CD4-positive, alpha-beta T cell treated with Interleukin-10 for 1 hour (primary cell): ENCODE results near the gene C22orf31.

Source experiments
- DNase-seq: peaks from one replicate; pipeline ENCODE4 v3.0.0-alpha.2; 2020

C22orf31 gene

DNA sequence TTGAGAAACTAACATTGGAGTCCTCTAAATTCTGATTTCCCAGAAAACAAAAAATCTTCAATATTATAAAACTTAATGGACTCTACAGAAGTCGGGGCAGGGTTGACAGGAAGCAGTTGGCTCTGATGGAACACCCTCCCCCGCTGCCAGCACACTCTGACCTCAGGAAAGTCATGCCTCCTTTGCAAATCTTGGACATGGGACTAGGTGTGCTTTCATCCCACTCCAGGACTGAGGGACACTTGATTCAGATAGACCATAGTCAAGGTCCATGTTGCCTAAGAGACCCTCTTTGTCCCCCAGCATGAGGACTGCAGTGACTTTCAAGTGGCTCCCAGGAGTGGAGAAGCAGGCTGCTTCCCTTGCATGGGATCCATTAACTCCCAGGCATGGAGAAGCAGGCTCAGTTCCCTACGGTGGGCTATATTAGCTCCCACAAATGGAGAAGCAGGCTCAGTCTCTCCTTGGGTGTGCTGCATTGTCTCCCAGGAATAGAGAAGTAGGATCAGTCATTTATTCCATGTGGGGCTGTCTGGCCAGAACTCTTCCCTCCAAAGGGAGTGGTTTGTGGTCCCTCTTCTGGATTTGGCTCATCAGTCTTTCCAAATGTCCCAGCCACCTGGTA, 38.3 kb downstream of the C22orf31 start:
- no peak for DNase-seq

GRCh38 chr22:29022101-29022817, 39.4 kb downstream of the C22orf31 start:
- DNase-seq: no peak

DNA sequence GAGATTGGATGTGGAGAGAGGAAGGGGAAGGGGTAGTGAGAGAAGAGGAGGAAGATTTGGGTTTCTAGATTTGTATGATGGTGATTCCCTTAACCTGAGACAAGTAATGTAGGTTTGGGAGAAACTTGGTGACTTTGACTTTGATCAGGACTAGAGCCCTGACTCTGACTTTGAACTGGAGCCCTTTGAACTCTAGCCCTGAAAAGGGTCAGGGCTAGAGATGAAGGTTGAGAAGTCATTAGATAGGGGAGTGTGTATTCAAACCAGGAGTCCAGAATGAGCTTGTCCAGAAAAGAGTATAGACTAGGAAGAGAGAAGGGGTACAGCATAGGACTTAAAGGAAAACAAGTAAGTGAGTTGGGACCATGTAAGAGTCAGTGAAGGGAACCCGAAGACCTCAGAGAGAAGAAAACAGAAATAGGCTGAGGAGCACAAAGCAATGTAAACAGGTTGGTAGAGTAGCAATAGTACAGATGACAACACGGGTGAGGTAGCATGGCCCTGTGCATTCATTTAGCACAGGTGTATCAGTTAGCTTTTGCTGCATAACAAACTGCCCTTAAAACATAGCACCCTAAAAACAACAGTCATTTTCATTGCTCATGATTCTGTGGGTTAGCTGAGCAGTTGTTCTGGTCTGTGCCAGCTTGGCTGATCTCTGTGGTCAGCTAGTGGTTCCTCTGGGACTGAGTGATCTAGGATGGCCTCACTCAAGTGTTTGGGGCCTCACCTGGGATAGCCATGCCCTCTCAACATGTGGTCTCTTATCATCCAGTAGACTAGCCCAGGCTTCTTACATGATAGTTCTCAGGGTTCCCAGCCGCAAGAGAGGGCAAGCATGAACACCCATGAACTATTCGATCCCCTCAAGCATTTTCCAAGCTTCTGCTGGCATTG, 43.1 kb downstream of the C22orf31 start:
- no peak for DNase-seq

GRCh38 chr22:29016067-29016938, 45.3 kb downstream of the C22orf31 start:
- no peak for DNase-seq

DNA sequence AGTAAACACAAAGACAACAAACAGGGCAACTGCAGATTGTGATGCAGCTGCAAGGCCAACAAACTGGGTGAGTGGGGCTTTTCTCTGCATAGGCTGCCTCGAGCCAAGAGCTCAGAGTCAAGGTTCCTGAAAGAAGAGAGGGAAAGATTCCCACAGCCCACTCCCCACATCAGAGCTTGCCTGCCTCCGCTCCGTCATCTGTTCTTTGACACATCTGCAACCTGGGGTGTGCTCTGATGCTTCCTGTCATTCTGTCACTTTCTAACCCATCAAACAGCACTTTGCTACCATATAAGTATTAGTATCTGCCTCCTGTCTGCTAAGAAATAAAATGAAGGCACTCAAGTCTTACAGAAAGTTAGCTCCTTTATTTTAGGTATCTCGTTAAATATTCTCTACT, 46.9 kb downstream of the C22orf31 start:
- no peak for DNase-seq

GRCh38 chr22:29014293-29014692, 47.3 kb downstream of the C22orf31 start:
- DNase-seq: no peak

DNA sequence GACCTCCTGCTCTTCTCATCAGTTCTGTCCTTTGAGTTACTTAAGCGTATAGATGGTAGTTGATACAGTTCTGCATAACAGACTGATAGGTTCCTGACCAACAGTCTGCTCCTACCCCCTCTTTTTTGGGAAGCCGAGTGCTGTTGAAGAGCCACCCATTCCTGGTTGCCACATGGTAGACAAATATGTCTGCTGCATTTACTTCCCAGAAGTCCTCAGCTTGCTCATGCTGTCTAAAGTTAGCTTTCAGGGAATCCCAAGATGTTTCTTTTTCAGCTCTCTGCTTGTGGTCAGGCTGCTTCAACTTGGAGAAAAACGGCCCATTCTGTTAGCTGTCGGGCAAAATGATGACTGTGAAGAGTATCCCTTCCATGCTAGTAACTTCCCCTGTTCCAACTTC, 48.7 kb downstream of the C22orf31 start:
- DNase-seq: no peak

DNA sequence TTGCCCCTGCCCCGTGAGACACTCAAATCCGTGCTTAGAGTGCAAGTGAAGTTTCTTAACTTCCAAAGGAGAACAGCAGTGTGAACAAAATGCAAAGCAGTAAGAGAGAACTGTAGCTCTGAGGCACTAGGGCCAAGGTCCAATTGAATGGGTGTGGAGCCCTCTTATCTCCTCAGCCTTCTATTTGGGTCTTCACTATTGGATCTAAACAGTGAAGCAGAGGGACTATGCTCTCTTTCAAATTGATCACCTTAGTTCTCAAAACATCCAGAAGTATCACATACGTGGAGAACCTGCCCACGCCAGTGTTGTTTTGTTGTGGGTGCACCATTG, 49.6 kb downstream of the C22orf31 start:
- DNase-seq: no peak

GRCh38 chr22:29011240-29012100, 50.2 kb downstream of the C22orf31 start:
- DNase-seq: no peak

DNA sequence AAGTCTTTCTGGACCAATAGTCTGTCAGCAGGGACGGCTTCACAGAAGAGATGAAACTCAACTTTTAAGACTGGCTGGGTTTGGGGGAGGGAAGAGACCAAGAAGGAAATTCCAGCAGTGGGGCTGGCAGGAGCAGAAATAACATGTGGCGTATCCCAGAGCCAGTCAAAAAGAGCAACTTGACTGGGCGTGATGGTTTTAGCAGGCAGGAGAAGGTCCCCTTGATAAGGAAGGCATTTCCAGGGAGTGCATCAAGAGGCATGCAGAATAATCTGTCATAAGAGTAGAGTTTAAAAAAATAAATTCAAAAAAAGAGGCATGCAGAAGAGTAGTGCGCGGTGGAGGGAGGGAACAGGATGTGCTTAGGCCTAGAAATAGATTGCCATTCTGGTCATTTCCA, 52.5 kb downstream of the C22orf31 start:
- DNase-seq: no peak
